Posterior vena cava (tissue), 2 donors: Measurements from ENCODE around the gene PCDHA7. TPM values are rescaled to one million over a fixed set of nuclear protein-coding genes. Genes with fewer than 3 reads are reported as not detected.
"Not testable (repeated sequence)": the region's sequence is repeated elsewhere in the genome, so short reads cannot be mapped to it uniquely, and the experiment has no call there.

Source experiments
- DNase-seq: peaks from one replicate; pipeline ENCODE4 v3.0.0-alpha.2; 2020; ENCODE audit warnings: low spot score
- intact Hi-C, 2 donors: fragments of 100-400 bp; cut with DNase I; formaldehyde crosslinking; loops; one replicate each; pipeline versions ENCODE4 v1.14.1 to v1.14.2; 2022 to 2023
- total RNA-seq, 2 donors: library from RNA; stranded (reverse); fragmentation: NEBNext Ultra II Directional; extraction: Animal tissue kit (Norgen Biotek cat#: 25700); gene quantifications; one replicate each; pipeline ENCODE4 v1.2.1, GENCODE V29; 2021
- donor health status: DM: yes; HTN: yes; CAD: no.
- donor health status: DM: yes; HTN: yes; CAD: no.

The PCDHA7 gene
- total RNA-seq, 2 donors from 2014 or later: 0.19 TPM; not detected in 1

- peak; percentile 82 for DNase-seq
- intact Hi-C loops: no loop called here
Observed at GRCh38 chr5:140808889-140809291, 25.2 kb upstream of the PCDHA7 start.

- DNase-seq: peak; percentile 77
- intact Hi-C loops: no loop called here
Observed at GRCh38 chr5:140821375-140822280, 12.4 kb upstream of the PCDHA7 start, which contains the start of gene PCDHA5. Gene PCDHA5 (plus strand): TSS chr5:140821613.

GRCh38 chr5:140822281-140822629, 11.8 kb upstream of the PCDHA7 start:
- intact Hi-C loops: no loop called here

GRCh38 chr5:140822969-140823368, 11.1 kb upstream of the PCDHA7 start:
- DNase-seq: not testable (repeated sequence)

More at GRCh38 chr5:140822281-140822629, 11.8 kb upstream of the PCDHA7 start:
- no peak for DNase-seq

GRCh38 chr5:140823475-140823874, 10.6 kb upstream of the PCDHA7 start:
- peak; percentile 62 for DNase-seq
- intact Hi-C loops: no loop called here

More at GRCh38 chr5:140822969-140823368, 11.1 kb upstream of the PCDHA7 start:
- intact Hi-C loops: not testable (repeated sequence)

- DNase-seq: no peak
- intact Hi-C loops: no loop called here
Observed at GRCh38 chr5:140827704-140828361, 6.2 kb upstream of the PCDHA7 start, which contains the start of gene PCDHA6. Gene PCDHA6 (plus strand): TSS chr5:140827960. CDS start chr5:140828092, 132 bp downstream.

- intact Hi-C loops: no loop called here
- no peak for DNase-seq
Observed at GRCh38 chr5:140828362-140828737, 5.7 kb upstream of the PCDHA7 start.

GRCh38 chr5:140829511-140830501, 4.3 kb upstream of the PCDHA7 start:
- DNase-seq, intact Hi-C loops: not testable (repeated sequence)

GRCh38 chr5:140834439-140835008, 455 bp downstream of the PCDHA7 start:
- DNase-seq, intact Hi-C loops: not testable (repeated sequence)

GRCh38 chr5:140835622-140836510, 1.8 kb downstream of the PCDHA7 start:
- intact Hi-C loops: no loop called here

GRCh38 chr5:140840978-140841962, 7.2 kb downstream of the PCDHA7 start, which contains the start of gene PCDHA8:
Gene PCDHA8 (plus strand): TSS chr5:140841187. CDS start chr5:140841322, 135 bp downstream.
- intact Hi-C loops: no loop called here
- no peak for DNase-seq

More at GRCh38 chr5:140835622-140836510, 1.8 kb downstream of the PCDHA7 start:
- peak; percentile 81 for DNase-seq

- intact Hi-C loops: no loop called here
- DNase-seq: no peak
Observed at GRCh38 chr5:140842798-140843733, 9.0 kb downstream of the PCDHA7 start.

- intact Hi-C loops, DNase-seq: not testable (repeated sequence)
Observed at GRCh38 chr5:140848139-140849102, 14.4 kb downstream of the PCDHA7 start, which contains the start of gene PCDHA9. Gene PCDHA9 (plus strand): TSS chr5:140848382. CDS start chr5:140848496, 114 bp downstream.
